ENCODE data around the gene RASGRP2.

DNA sequence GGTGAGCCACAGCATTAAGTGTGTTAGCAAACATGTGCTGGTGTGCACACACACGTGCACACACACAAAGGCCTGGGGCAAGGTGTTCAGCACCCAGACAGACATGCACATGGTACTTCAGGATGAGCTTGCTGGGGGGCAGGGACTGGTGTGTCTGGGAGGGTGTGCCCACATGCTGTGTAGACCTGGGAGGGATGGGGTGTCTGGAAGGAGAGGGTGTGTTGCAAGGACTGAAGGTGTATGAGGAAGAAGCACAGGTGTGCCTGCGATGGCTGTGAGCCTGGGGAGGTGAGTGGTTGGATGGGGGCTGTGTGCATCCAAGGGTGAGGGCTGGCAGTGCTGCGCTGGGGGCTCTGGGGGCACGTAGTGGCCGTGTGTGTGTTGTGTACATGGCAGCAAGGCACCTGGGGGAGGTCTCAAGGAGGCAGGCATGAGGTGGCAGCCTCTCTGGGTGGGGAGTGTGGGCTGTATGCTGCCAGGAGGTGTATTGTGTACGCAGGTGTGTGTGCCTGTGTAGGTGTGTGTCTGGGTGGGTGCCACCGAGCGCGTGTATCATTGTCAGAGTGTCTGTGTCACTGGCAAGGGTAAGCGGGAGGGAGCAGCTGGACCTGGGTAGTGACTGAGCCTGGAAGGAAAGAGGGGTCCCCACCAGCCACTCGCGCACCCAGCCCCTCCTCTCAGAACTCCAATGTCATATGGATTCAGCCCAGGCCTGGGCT is 23.1 kb downstream of the RASGRP2 start:
- TF ChIP-seq POLR2A (IDR thresholded peaks at IDR 0.05): no peak
- TF ChIP-seq, protein P1, sequence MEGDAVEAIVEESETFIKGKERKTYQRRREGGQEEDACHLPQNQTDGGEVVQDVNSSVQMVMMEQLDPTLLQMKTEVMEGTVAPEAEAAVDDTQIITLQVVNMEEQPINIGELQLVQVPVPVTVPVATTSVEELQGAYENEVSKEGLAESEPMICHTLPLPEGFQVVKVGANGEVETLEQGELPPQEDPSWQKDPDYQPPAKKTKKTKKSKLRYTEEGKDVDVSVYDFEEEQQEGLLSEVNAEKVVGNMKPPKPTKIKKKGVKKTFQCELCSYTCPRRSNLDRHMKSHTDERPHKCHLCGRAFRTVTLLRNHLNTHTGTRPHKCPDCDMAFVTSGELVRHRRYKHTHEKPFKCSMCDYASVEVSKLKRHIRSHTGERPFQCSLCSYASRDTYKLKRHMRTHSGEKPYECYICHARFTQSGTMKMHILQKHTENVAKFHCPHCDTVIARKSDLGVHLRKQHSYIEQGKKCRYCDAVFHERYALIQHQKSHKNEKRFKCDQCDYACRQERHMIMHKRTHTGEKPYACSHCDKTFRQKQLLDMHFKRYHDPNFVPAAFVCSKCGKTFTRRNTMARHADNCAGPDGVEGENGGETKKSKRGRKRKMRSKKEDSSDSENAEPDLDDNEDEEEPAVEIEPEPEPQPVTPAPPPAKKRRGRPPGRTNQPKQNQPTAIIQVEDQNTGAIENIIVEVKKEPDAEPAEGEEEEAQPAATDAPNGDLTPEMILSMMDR (IDR thresholded peaks at IDR 0.05 in 8 of 11, conservative IDR thresholded peaks at IDR 0.05 in 3 of 11): no peak

All from spleen (tissue), 7 donors.